ENCODE results near the gene ACOT8. TPM values are rescaled to one million over a fixed set of nuclear protein-coding genes. Genes with fewer than 3 reads are reported as not detected.

The ACOT8 gene
- total RNA-seq, 1 experiment from 2014 or later: 33.4 TPM

DNA sequence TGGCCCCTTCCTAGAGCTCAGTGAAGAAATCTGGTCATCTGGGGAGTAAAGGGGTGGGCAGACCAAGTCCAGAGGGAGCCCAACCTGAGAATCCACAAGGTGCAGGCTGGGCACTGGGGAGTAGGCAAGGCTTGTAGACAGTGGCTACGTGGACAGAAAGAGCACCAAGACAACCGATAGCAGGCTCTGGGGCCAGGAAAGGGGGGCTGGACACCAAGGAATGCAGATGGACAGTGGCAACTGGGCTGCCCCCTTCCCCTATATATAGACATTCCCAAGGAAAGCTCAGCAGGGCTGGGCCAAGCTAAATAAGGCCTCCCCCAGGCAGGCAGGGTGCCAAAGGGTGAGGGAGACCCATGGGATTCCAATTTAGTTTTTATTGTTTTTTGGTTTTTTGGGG is 28.6 kb downstream of the ACOT8 start:
- Histone ChIP-seq H3F3A (ENCODE audit: insufficient read depth, low read depth) (peaks cover 10% of the 10 kb centered on the region; the same call in 1 of the 2 replicates), H3K36me3 (ENCODE audit: low read depth) (no peaks in the 10 kb centered on the region), H3K9me3 (ENCODE audit: insufficient read depth, low read depth) (no peaks in the 10 kb centered on the region), H4K20me1 (ENCODE audit: insufficient read depth) (no peaks in the 10 kb centered on the region), H2AFZ (no peak overlapping the region), H3K9me2 (ENCODE audit: insufficient read depth) (no peaks in the 10 kb centered on the region), H3K79me2 (ENCODE audit: low read depth) (no peaks in the 10 kb centered on the region), H3K4me3 (no peak overlapping the region), H3K27ac (no peak overlapping the region), H3K27me3 (ENCODE audit: insufficient read depth, low read depth) (no peaks in the 10 kb centered on the region), H3K4me2 (no peak overlapping the region), H3K4me1 (replicated peaks; ENCODE audit: insufficient read depth) (0 out of 2 replicates have a peak, but pooled peaks cover 4% of the 10 kb centered on the region)
- intact Hi-C loops (cut with micrococcal nuclease; ENCODE audit: unreplicated experiment): no loop called here
- TF ChIP-seq, protein P1, sequence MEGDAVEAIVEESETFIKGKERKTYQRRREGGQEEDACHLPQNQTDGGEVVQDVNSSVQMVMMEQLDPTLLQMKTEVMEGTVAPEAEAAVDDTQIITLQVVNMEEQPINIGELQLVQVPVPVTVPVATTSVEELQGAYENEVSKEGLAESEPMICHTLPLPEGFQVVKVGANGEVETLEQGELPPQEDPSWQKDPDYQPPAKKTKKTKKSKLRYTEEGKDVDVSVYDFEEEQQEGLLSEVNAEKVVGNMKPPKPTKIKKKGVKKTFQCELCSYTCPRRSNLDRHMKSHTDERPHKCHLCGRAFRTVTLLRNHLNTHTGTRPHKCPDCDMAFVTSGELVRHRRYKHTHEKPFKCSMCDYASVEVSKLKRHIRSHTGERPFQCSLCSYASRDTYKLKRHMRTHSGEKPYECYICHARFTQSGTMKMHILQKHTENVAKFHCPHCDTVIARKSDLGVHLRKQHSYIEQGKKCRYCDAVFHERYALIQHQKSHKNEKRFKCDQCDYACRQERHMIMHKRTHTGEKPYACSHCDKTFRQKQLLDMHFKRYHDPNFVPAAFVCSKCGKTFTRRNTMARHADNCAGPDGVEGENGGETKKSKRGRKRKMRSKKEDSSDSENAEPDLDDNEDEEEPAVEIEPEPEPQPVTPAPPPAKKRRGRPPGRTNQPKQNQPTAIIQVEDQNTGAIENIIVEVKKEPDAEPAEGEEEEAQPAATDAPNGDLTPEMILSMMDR (conservative IDR thresholded peaks at IDR 0.05): no peak
- TF ChIP-seq EZH2 (IDR thresholded peaks at IDR 0.05; ENCODE audit: low read depth): no peak
- CTCF ChIA-PET: no interaction called here
- POLR2A ChIA-PET (ENCODE audit: unreplicated experiment): interaction anchor here (0.6 kb wide), 1 partner anchor 116 kb away, joined by 5 read pairs; no protein-coding TSS in a partner anchor
- BruUV-seq (replicated peaks): no TSS peak
- DNase-seq: no peak

DNA sequence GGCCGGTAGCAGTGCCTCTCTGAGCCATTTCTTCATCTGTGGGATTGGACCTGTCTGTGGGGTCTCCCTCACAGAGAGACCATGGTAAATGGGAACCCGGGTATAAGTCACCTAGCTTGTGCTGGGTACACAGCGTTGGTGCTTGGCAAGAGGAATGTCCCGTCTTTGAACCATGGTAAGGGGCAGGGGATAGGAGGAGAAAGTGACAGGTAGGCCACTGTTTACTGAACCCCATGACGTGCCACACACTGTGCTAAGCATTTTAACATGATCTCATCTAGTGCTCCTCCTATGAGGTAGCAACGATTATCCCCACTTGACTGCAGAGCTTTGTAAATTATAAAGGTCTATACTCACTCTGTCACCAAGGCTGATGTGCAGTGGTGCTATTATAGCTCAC is 29.5 kb downstream of the ACOT8 start:
- TF ChIP-seq EZH2 (IDR thresholded peaks at IDR 0.05; ENCODE audit: low read depth): no peak
- TF ChIP-seq, protein P1 (conservative IDR thresholded peaks at IDR 0.05): no peak
- H3F3A ChIP-seq (ENCODE audit: insufficient read depth, low read depth): peaks cover 10% of the 10 kb centered on the region; the same call in 1 of the 2 replicates
- intact Hi-C loops (cut with micrococcal nuclease; ENCODE audit: unreplicated experiment): no loop called here
- CTCF ChIA-PET: no interaction called here
- H3K4me3 ChIP-seq: no peak overlapping the region
- H3K36me3 ChIP-seq (ENCODE audit: low read depth): no peaks in the 10 kb centered on the region
- H3K4me1 ChIP-seq (replicated peaks; ENCODE audit: insufficient read depth): peaks cover 6% of the 10 kb centered on the region
- POLR2A ChIA-PET (ENCODE audit: unreplicated experiment): no interaction called here
- no peaks in the 10 kb centered on the region for H3K79me2 ChIP-seq (ENCODE audit: low read depth)
- no peaks in the 10 kb centered on the region for H3K9me2 ChIP-seq (ENCODE audit: insufficient read depth)
- H3K4me2 ChIP-seq: no peak overlapping the region
- no peaks in the 10 kb centered on the region for H3K9me3 ChIP-seq (ENCODE audit: insufficient read depth, low read depth)
- no peaks in the 10 kb centered on the region for H3K27me3 ChIP-seq (ENCODE audit: insufficient read depth, low read depth)
- H2AFZ ChIP-seq: no peak overlapping the region
- H4K20me1 ChIP-seq (ENCODE audit: insufficient read depth): no peaks in the 10 kb centered on the region
- no peak for DNase-seq
- BruUV-seq (replicated peaks): no TSS peak
- no peak overlapping the region for H3K27ac ChIP-seq

DNA sequence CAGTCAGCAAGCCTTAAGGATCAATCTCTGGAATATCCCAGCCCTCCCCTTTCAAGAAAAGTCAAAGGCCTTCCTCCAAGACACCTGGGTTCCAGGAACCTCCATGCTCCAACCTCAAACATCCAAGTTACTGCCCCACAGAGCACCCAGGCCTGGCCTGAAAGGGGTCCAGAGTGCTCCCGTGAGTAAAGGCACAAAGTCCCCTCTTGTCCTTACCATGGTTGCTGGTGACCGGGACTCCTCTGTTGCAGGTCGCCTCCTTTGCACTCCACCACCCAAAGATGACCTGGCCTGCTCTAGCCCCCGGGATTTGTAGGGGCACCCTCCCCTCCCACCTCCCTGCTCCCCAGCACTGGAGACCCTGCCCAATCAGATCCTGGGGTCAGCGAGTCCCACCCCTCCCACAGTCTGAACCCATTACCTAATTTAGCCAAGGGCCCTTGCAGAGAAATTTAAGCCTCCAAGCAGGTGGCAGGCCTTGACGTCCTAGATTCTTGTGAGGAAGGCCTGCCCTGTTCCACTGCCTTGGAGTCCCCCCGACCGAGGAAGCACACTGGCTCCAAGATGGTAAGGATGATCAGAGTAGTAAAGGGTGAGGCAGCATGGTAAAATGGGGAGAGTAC is 30.1 kb downstream of the ACOT8 start, which contains the start of gene TNNC2:
TSS of gene TNNC2 (minus strand) at position 283 of the 623 bp plus-strand sequence. CDS start at position 219, 64 bp downstream.
- TF ChIP-seq, protein P1 (conservative IDR thresholded peaks at IDR 0.05): no peak
- no peak for TF ChIP-seq EZH2 (IDR thresholded peaks at IDR 0.05; ENCODE audit: low read depth)
- no peaks in the 10 kb centered on the region for H3K27me3 ChIP-seq (ENCODE audit: insufficient read depth, low read depth)
- POLR2A ChIA-PET (ENCODE audit: unreplicated experiment): no interaction called here
- H3K9me2 ChIP-seq (ENCODE audit: insufficient read depth): no peaks in the 10 kb centered on the region
- intact Hi-C loops (cut with micrococcal nuclease; ENCODE audit: unreplicated experiment): no loop called here
- no peak within 1 kb of the TSS for H3K27ac ChIP-seq
- H3K9me3 ChIP-seq (ENCODE audit: insufficient read depth, low read depth): no peaks in the 10 kb centered on the region
- no peaks in the 10 kb centered on the region for H3K36me3 ChIP-seq (ENCODE audit: low read depth)
- H3K4me3 ChIP-seq: no peak within 1 kb of the TSS
- no TSS peak for BruUV-seq (replicated peaks)
- H3K4me2 ChIP-seq: no peak within 1 kb of the TSS
- peaks cover 12% of the 10 kb centered on the region for H3K4me1 ChIP-seq (replicated peaks; ENCODE audit: insufficient read depth)
- H3K79me2 ChIP-seq (ENCODE audit: low read depth): no peaks in the 10 kb centered on the region
- CTCF ChIA-PET: no interaction called here
- no peak for DNase-seq
- no peaks in the 10 kb centered on the region for H4K20me1 ChIP-seq (ENCODE audit: insufficient read depth)
- H2AFZ ChIP-seq: no peak within 1 kb of the TSS
- H3F3A ChIP-seq (ENCODE audit: insufficient read depth, low read depth): peaks cover 16% of the 10 kb centered on the region; the same call in 1 of the 2 replicates

Measured in PC-9 (cell line).